HG03432 (cell line): Measurements from ENCODE around the gene SOD3.

Source experiments
- ATAC-seq: cut with Tn5 transposase; IDR thresholded peaks from one replicate; pipeline ENCODE4 v1.9.1; 2021; ENCODE audit warnings: mild to moderate bottlenecking, moderate library complexity; ENCODE audit not compliant: unreplicated experiment

The SOD3 gene

GRCh38 chr4:24840362-24840761 lies 45.0 kb downstream of the SOD3 start:
- ATAC-seq, result no peak

- ATAC-seq, result no peak
Observed at GRCh38 chr4:24840826-24841543, 45.6 kb downstream of the SOD3 start.

- ATAC-seq, result no peak
Observed at GRCh38 chr4:24842356-24842755, 47.0 kb downstream of the SOD3 start.

- no peak for ATAC-seq
Observed at GRCh38 chr4:24843096-24843495, 47.7 kb downstream of the SOD3 start.

GRCh38 chr4:24845132-24845531 lies 49.8 kb downstream of the SOD3 start:
- ATAC-seq, result no peak

GRCh38 chr4:24845902-24846301 lies 50.5 kb downstream of the SOD3 start:
- no peak for ATAC-seq

- ATAC-seq, result no peak
Observed at GRCh38 chr4:24846716-24847115, 51.3 kb downstream of the SOD3 start.

- no peak for ATAC-seq
Observed at GRCh38 chr4:24849351-24849750, 54.0 kb downstream of the SOD3 start.

GRCh38 chr4:24849756-24850155 lies 54.4 kb downstream of the SOD3 start:
- ATAC-seq, result no peak
